Memory B cell (primary cell): ENCODE data around the gene INVS.
"Not testable (repeated sequence)": the region's sequence is repeated elsewhere in the genome, so short reads cannot be mapped to it uniquely, and the experiment has no call there.

Experiments
- ATAC-seq: fragments of 150-1000 bp; cut with Tn5 transposase; 2 replicates; pipeline ENCODE4 v1.10.0; 2021; ENCODE audit warnings: low read depth, mild to moderate bottlenecking, moderate library complexity
- DNase-seq, 2 donors: peaks; one replicate each; pipeline ENCODE4 v3.0.0; 2022; ENCODE audit warnings: low spot score in 2 of 2
- H3K27ac Mint-ChIP-seq: one replicate; pipeline ENCODE4 v1.8.0; 2022; ENCODE audit warnings: mild to moderate bottlenecking, moderate library complexity, mixed read lengths
- H3K27me3 Mint-ChIP-seq: one replicate; pipeline ENCODE4 v1.8.0; 2022; ENCODE audit warnings: mixed read lengths
- H3K36me3 Mint-ChIP-seq: one replicate; pipeline ENCODE4 v1.8.0; 2022; ENCODE audit warnings: mild to moderate bottlenecking, mixed read lengths
- H3K4me1 Mint-ChIP-seq: one replicate; pipeline ENCODE4 v1.8.0; 2022; ENCODE audit warnings: mixed read lengths
- H3K4me3 Mint-ChIP-seq: one replicate; pipeline ENCODE4 v1.8.0; 2022; ENCODE audit warnings: mild to moderate bottlenecking, moderate library complexity, mixed read lengths
- H3K9me3 Mint-ChIP-seq: one replicate; pipeline ENCODE4 v1.8.0; 2022; ENCODE audit warnings: mixed read lengths

The INVS gene

DNA sequence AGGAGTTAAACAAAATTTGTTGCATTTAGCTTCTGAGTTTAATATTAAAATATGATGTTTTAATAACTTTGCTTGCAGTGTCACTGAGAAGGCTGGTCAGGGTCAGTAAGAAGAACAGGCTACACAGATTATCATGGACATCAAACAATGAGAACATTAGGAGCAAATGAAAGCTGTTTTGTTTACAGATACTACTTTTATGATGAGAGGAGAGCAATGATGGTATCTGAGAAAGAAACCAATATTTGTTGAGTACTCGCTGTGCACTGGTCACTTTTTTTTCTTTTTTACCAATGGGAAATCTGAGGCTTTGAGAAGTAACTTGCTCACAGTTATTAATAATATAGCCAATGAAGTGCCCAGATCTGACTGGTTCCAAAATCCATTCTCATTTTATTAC lies 109.6 kb downstream of the INVS start:
- Mint-ChIP-seq H3K27ac (no peak overlapping the region), H3K4me3 (no peak overlapping the region)

DNA sequence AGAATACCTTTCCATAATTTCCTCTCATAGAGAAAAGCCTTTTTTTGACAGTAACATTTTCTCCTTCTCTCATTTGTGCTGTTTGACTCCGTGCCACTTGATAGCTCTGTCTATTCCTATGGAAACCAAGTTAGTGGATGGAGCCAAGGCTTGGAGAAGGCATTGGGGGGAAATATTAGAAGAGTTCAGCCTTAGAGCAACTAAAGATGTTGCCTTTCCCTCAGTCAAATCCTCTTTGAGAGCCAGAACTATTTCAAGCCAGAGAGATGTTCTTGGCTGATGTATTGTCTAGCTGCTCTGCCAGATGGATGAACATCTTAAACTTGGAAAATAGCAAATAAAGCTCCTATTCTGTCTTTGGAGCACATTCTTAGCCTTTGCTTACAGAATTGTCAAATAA lies 112.4 kb downstream of the INVS start:
- ATAC-seq (no peak), DNase-seq (no peak)
- no peaks in the 10 kb centered on the region for H3K9me3 Mint-ChIP-seq
- H3K27ac Mint-ChIP-seq = no peak overlapping the region
- H3K4me3 Mint-ChIP-seq = no peak overlapping the region
- H3K4me1 Mint-ChIP-seq = peaks cover 10% of the 10 kb centered on the region
- no peaks in the 10 kb centered on the region for H3K27me3 Mint-ChIP-seq
- no peaks in the 10 kb centered on the region for H3K36me3 Mint-ChIP-seq

More for the DNA sequence above, 109.6 kb downstream of the INVS start:
- H3K27me3 Mint-ChIP-seq = no peaks in the 10 kb centered on the region
- DNase-seq (no peak), ATAC-seq (no peak)
- peaks cover 10% of the 10 kb centered on the region for H3K4me1 Mint-ChIP-seq
- H3K9me3 Mint-ChIP-seq = no peaks in the 10 kb centered on the region
- no peaks in the 10 kb centered on the region for H3K36me3 Mint-ChIP-seq

DNA sequence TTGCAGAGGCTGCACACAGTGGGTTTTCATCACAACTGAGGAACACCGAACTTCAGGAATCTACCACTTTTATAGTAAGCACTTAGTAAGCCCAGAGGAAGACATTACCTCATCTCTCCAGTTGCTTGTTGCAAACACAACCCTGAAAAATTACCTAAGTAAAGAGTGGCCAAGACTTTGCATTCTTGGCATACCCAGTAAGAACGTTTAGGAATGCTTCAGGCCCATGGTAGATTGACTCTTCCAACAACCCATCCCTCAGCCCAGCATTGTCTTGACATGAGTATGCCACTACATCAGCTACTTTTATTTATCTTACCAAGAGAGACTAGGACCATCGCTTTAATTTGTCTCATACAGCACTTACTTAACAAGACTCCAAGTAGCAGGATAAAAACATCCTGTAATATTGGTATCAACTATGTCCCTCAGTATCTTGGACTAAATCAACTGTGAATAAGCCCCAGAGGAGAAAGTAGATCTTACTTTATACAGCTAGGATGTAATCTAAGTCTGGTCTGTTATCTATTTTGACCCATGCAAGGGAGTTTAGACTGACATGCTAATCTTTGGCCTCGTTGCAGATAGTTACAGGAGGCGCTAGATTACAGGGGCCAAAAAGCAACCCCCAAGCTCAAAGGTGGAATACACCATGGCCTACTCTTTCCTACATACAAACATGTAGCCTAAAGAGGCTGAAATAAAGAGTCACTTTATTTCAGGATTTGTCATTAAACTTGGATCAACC lies 114.9 kb downstream of the INVS start:
- H3K4me1 Mint-ChIP-seq = peaks cover 10% of the 10 kb centered on the region
- H3K36me3 Mint-ChIP-seq = no peaks in the 10 kb centered on the region
- no peak overlapping the region for H3K4me3 Mint-ChIP-seq
- no peaks in the 10 kb centered on the region for H3K27me3 Mint-ChIP-seq
- no peak for ATAC-seq
- H3K27ac Mint-ChIP-seq = peak overlapping the region; percentile 56
- H3K9me3 Mint-ChIP-seq = no peaks in the 10 kb centered on the region
- no peak for DNase-seq

DNA sequence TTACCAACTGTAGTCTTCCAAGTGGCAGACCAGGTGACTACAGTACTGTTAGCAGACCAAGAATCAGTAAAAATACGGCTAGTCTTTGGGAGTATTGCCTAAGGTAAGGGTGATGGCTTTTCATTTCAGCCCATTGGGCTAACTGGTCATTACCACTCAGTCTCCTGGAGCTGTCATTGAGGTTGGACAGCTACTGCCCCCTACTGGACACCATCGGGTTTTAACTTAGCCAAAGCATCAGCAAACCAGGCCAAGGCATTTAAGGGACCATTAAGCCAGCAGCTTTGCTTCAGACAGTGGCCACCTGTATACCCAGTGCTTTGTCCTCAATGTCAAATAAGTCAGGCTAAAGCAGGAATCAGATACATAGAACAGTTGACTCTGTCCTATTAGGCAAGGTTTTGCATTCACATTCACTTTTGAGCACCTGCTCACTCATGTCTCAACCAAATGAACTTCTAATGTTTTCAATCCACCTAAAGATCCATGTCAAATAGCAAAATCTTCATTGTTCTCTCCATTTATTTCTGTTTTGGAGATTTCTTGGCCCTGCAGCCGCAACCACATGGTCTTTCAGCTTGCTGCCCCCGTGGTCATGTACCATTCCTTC lies 117.2 kb downstream of the INVS start:
- H3K27ac Mint-ChIP-seq = no peak overlapping the region
- H3K36me3 Mint-ChIP-seq = no peaks in the 10 kb centered on the region
- no peaks in the 10 kb centered on the region for H3K27me3 Mint-ChIP-seq
- DNase-seq (peak; percentile 63 to 67), ATAC-seq (peak; percentile 79)
- H3K4me3 Mint-ChIP-seq = no peak overlapping the region
- no peaks in the 10 kb centered on the region for H3K4me1 Mint-ChIP-seq
- H3K9me3 Mint-ChIP-seq = no peaks in the 10 kb centered on the region

DNA sequence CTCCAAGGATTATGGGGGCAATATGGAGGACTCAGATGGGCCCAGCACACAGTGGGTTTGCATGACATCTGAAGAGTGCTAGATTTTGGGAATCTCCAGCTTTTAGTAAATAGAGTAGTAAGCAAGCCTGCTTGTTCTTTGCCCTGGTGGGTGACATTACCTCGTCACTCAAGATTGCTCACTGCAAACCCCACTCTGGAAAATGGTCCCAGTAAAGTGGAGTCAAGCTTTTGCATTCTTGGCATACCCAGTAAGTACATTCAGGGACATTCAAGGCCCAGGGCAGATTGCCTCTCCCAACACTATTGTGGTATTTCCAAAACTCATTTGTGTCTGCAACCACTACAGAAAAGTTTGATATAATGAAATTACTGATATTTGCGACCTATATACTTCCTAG lies 118.5 kb downstream of the INVS start:
- H3K27ac Mint-ChIP-seq = no peak overlapping the region
- no peaks in the 10 kb centered on the region for H3K36me3 Mint-ChIP-seq
- no peaks in the 10 kb centered on the region for H3K9me3 Mint-ChIP-seq
- DNase-seq = no peak
- no peak overlapping the region for H3K4me3 Mint-ChIP-seq
- no peaks in the 10 kb centered on the region for H3K4me1 Mint-ChIP-seq
- no peak for ATAC-seq
- H3K27me3 Mint-ChIP-seq = no peaks in the 10 kb centered on the region

DNA sequence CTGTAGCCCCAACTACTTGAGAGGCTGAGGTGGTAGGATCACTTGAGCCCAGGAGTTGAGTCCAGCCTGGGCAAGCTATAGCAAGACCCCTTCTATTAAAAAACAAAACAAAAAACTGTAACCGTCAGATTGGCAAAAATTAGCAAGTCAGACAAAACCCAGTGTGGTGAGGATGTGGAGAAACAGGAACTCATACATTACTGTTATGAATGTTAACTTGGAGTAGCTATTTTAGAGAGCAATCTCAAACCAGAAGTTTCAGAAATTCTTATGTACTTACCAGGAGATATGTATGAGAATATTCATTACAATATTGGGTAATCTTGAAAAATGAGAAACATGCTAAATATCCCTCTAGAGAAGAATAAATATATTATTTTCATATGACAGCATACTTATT lies 120.3 kb downstream of the INVS start:
- Mint-ChIP-seq H3K4me3 (no peak overlapping the region), H3K27ac (no peak overlapping the region), H3K27me3 (no peaks in the 10 kb centered on the region), H3K9me3 (no peaks in the 10 kb centered on the region), H3K36me3 (no peaks in the 10 kb centered on the region), H3K4me1 (no peaks in the 10 kb centered on the region)
- DNase-seq (no peak), ATAC-seq (no peak)

DNA sequence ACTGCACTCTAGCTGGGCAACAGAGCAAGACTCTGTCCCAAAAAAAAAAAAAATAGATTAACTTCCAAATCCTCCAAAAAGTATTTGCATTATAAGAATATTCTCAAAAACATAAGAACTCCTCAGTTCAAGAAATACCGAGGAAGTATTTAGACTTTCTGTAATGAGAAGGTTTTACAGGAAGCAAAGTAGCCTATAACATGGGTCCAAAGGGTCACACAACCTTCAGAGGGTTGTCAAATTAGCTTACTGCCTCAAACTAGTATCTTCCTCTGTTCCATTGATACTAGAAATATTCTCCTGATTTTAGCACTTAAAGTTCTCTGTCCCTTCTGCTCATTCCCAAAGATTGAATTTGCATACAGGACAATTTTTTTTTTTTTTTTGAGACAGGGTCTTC lies 121.9 kb downstream of the INVS start:
- no peak for DNase-seq
- Mint-ChIP-seq H3K4me3 (no peak overlapping the region), H3K4me1 (no peaks in the 10 kb centered on the region), H3K27ac (no peak overlapping the region), H3K9me3 (no peaks in the 10 kb centered on the region), H3K27me3 (no peaks in the 10 kb centered on the region), H3K36me3 (no peaks in the 10 kb centered on the region)
- ATAC-seq = no peak

DNA sequence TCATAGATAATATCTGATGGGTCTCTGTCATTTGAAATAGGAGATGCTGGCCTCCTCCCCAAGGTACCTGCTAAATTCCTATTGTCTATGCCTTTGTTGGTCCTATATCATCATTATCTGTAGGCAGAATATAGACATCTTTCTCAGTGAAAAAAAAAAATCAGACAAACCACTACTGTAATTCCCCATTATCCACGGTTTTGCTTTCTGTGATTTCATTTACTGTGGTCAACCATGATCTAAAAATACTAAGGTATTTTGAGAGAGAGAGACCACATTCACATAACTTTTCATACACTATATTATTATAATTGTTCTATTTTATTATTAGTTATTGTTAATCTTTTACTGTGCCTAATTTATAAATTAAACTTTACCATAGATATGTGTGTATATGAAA lies 122.5 kb downstream of the INVS start:
- Mint-ChIP-seq H3K9me3 (no peaks in the 10 kb centered on the region), H3K36me3 (no peaks in the 10 kb centered on the region), H3K4me3 (no peak overlapping the region), H3K27me3 (no peaks in the 10 kb centered on the region), H3K4me1 (no peaks in the 10 kb centered on the region), H3K27ac (no peak overlapping the region)
- DNase-seq (no peak), ATAC-seq (no peak)

DNA sequence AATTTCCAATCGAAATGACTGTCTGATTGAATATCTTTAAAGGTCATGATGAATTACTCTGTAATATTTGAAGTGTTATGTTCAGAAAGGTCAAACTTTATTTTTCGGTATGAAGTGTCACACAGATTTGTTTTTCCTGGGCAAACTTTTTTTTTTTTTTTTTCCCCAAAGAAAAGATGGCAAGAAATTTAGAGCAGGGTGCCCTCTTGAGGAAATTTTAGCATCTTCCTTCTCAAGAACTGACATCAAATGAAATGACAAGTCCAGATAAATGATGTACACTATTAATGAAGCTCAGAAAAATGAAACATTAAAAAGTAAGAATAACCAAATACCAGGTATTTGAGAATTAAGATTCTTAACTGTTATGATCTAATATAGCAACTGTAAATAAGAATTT lies 123.6 kb downstream of the INVS start:
- DNase-seq (no peak), ATAC-seq (no peak)
- Mint-ChIP-seq H3K36me3 (peaks cover 6% of the 10 kb centered on the region), H3K4me1 (no peaks in the 10 kb centered on the region), H3K27me3 (no peaks in the 10 kb centered on the region), H3K4me3 (no peak overlapping the region), H3K27ac (no peak overlapping the region), H3K9me3 (no peaks in the 10 kb centered on the region)

DNA sequence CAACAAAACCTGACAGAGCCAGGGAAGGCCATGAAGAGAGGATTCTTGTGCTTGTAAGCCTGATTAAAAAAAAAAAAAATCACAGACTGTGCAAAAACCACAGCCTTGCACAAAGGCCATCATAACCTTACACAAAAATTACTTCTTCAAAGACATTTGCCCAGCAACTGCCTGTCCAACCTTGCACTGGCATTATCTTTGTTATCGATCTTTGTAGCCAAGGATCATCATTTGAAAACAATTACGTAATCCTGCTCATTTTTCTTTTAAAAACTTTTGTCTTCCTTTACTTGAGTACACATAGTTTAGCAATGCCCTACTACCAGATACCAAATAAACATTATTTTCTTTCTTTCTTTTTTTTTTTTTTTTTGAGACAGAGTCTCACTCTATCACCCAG lies 128.6 kb downstream of the INVS start:
- peaks cover 22% of the 10 kb centered on the region for H3K36me3 Mint-ChIP-seq
- no peaks in the 10 kb centered on the region for H3K4me1 Mint-ChIP-seq
- H3K9me3 Mint-ChIP-seq = no peaks in the 10 kb centered on the region
- DNase-seq (no peak), ATAC-seq (no peak)
- no peak overlapping the region for H3K27ac Mint-ChIP-seq
- no peaks in the 10 kb centered on the region for H3K27me3 Mint-ChIP-seq
- H3K4me3 Mint-ChIP-seq = no peak overlapping the region

DNA sequence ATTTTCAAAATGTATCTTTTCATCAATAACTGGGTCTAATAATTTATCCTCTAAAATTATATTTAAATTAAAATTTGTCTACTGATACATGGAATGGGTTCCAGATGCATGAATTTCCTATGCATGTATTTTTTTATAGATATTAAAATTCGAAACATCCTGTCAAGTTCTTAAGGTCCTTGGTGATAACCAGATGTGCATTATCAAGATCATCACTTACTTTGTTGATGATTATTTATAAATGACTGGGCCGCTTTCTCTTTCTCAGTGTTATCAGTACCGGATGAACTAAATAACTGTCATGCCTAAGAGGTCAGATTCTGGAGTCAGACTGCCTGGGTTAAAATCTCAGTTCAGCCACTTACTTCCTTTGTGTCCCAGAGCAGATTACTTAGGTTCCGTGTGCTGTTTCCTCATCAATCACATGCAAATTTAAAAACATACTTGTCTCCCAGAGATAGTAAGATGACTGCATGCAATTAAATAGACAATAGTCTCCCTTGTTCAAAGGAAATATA lies 129.4 kb downstream of the INVS start:
- H3K4me3 Mint-ChIP-seq = no peak overlapping the region
- no peaks in the 10 kb centered on the region for H3K27me3 Mint-ChIP-seq
- H3K27ac Mint-ChIP-seq = no peak overlapping the region
- H3K9me3 Mint-ChIP-seq = no peaks in the 10 kb centered on the region
- DNase-seq = no peak
- no peak for ATAC-seq
- H3K4me1 Mint-ChIP-seq = no peaks in the 10 kb centered on the region
- H3K36me3 Mint-ChIP-seq = peaks cover 28% of the 10 kb centered on the region

DNA sequence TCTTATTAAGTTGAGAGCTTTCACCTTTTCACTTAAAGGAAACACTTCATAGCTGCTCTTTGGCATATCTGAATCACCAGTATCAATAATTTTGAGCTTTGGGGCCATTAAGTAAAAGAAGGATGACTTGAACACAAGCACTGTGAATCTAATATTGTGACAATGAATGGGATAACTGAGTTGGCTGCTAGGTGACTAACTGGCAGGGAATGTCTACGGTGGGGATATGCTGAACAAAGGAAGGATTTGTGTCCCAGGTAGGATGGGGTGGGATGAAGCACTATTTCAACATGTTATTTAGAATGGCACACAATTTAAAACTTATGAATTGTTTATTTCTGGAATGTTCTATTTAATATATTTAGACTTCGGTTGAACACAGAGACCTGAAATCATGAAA lies 130.1 kb downstream of the INVS start:
- Mint-ChIP-seq H3K27me3 (no peaks in the 10 kb centered on the region), H3K9me3 (no peaks in the 10 kb centered on the region), H3K36me3 (peaks cover 29% of the 10 kb centered on the region), H3K27ac (no peak overlapping the region), H3K4me1 (no peaks in the 10 kb centered on the region), H3K4me3 (no peak overlapping the region)
- no peak for DNase-seq
- no peak for ATAC-seq

DNA sequence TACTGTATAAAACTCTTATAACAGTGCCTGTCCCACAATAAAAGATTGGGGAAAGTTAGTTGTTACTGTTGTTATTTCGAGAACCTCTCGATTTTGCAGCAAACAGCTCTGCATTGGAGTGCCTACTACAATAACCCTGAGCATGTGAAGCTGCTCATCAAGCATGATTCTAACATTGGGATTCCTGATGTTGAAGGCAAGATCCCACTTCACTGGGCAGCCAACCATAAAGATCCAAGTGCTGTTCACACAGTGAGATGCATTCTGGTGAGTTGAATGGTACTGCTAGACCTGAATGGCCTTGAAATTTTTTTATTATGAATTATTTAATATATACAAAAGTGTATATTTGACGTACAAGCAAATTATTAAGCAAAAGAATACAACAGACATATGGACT lies 130.5 kb downstream of the INVS start:
- H3K36me3 Mint-ChIP-seq = peaks cover 32% of the 10 kb centered on the region
- DNase-seq (no peak), ATAC-seq (no peak)
- H3K4me1 Mint-ChIP-seq = peaks cover 2% of the 10 kb centered on the region
- H3K9me3 Mint-ChIP-seq = no peaks in the 10 kb centered on the region
- no peaks in the 10 kb centered on the region for H3K27me3 Mint-ChIP-seq
- H3K27ac Mint-ChIP-seq = no peak overlapping the region
- H3K4me3 Mint-ChIP-seq = no peak overlapping the region

DNA sequence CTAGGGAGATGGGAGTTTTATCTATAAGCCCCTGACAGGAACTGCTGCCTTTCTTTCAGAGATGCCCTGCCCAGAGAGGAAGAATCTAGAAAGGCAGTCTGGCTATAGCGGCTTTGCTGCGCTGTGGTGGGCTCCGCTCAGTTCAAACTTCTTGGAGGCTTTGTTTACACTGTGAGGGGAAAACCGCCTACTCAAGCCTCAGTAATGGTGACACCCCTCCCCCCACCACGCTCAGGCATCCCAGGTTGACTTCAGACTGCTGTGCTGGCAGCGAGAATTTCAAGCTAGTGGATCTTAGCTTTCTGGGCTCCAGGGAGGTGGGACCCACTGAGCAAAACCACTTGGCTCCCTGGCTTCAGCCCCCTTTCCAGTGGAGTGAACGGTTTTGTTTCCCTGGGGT lies 137.9 kb downstream of the INVS start:
- H3K36me3 Mint-ChIP-seq = peaks cover 48% of the 10 kb centered on the region
- H3K9me3 Mint-ChIP-seq, H3K27ac Mint-ChIP-seq, H3K4me1 Mint-ChIP-seq, H3K27me3 Mint-ChIP-seq, H3K4me3 Mint-ChIP-seq, DNase-seq, ATAC-seq: not testable (repeated sequence)

DNA sequence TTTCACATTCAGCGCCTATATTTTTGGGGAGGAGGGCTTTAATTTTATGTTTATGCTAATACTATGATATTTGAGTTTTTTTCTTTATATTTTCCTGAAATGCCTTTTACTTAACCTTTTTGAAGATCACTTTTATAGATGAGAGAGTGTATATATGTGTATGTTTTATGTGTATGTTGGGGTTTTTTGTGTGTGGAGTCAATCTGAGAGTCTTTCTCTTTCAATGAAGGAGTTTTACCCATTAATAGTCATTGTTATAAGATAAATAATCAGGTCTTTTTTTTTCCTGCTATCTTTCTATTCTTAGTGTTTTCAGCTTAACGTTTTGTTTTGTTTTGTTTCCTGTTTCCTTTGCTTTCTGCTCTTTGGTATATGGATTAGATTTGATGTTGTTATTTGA lies 141.5 kb downstream of the INVS start:
- H3K9me3 Mint-ChIP-seq = peaks cover 1% of the 10 kb centered on the region
- ATAC-seq = no peak
- H3K27me3 Mint-ChIP-seq = no peaks in the 10 kb centered on the region
- no peak overlapping the region for H3K4me3 Mint-ChIP-seq
- no peaks in the 10 kb centered on the region for H3K4me1 Mint-ChIP-seq
- no peak overlapping the region for H3K27ac Mint-ChIP-seq
- DNase-seq = no peak
- H3K36me3 Mint-ChIP-seq = peaks cover 32% of the 10 kb centered on the region
